Caco-2 (cell line): Measurements from ENCODE around the gene GALE. TPM values are rescaled to one million over a fixed set of nuclear protein-coding genes. Genes with fewer than 3 reads are reported as not detected.

ENCODE experiments used
- BruUV-seq: library from RNA; stranded (reverse); fragments of 400-500 nt; replicated peaks from 2 replicates; lab custom pipeline; 2021; lab: Mats Ljungman, UMichigan
- CTCF ChIA-PET: fragments of 300-600 bp; sonication (Branson Sonifier 250); formaldehyde crosslinking; loops from one replicate; lab custom pipeline; 2022; ENCODE audit warnings: antibody characterized with exemption; lab: Charles Lee
- POLR2A ChIA-PET: fragments of 300-600 bp; sonication (Branson Sonifier 250); formaldehyde crosslinking; loops from one replicate; lab custom pipeline; 2022; ENCODE audit warnings: antibody characterized with exemption; lab: Charles Lee
- DNase-seq, 2 experiments: peaks; one replicate each; pipeline versions ENCODE4 v3.0.0 to v3.0.0-alpha.2; 2020 to 2022
- H3K27me3 ChIP-seq: replicated peaks from 2 replicates; pipeline ENCODE4 v1.6.0; 2011; ENCODE audit warnings: low read length; ENCODE audit not compliant: control insufficient read depth, insufficient read depth
- H3K36me3 ChIP-seq: 2 replicates; pipeline ENCODE4 v1.5.1; 2011; ENCODE audit warnings: low read length; ENCODE audit not compliant: control insufficient read depth, insufficient read depth
- H3K4me1 ChIP-seq: fragments of 250-450 bp; sonication (Bioruptor Pico); 2 replicates; pipeline ENCODE4 v1.5.1; 2020; ENCODE audit warnings: mild to moderate bottlenecking
- H3K4me3 ChIP-seq: 2 replicates; pipeline ENCODE4 v1.5.1; 2011; ENCODE audit warnings: low read depth, mild to moderate bottlenecking, control low read depth, low read length
- H3K9me3 ChIP-seq: fragments of 250-450 bp; sonication (Bioruptor Pico); 2 replicates; pipeline ENCODE4 v1.5.1; 2020; ENCODE audit warnings: mild to moderate bottlenecking, moderate library complexity
- H3K27ac Mint-ChIP-seq: one replicate; pipeline ENCODE4 v1.8.0; 2022; ENCODE audit warnings: mixed read lengths; ENCODE audit not compliant: unreplicated experiment
- H3K27me3 Mint-ChIP-seq: one replicate; pipeline ENCODE4 v1.8.0; 2022; ENCODE audit warnings: mixed read lengths; ENCODE audit not compliant: insufficient read depth, unreplicated experiment
- H3K36me3 Mint-ChIP-seq: one replicate; pipeline ENCODE4 v1.8.0; 2022; ENCODE audit warnings: mild to moderate bottlenecking, mixed read lengths; ENCODE audit not compliant: insufficient read depth, unreplicated experiment
- H3K4me1 Mint-ChIP-seq: one replicate; pipeline ENCODE4 v1.8.0; 2022; ENCODE audit warnings: low read depth, mixed read lengths; ENCODE audit not compliant: unreplicated experiment
- H3K4me3 Mint-ChIP-seq: one replicate; pipeline ENCODE4 v1.8.0; 2022; ENCODE audit warnings: mild to moderate bottlenecking, moderate library complexity, mixed read lengths; ENCODE audit not compliant: unreplicated experiment
- H3K9me3 Mint-ChIP-seq: one replicate; pipeline ENCODE4 v1.8.0; 2022; ENCODE audit warnings: mixed read lengths; ENCODE audit not compliant: unreplicated experiment
- intact Hi-C: fragments of 100-400 bp; cut with micrococcal nuclease; formaldehyde crosslinking; loops from one replicate; pipeline ENCODE4 v1.10.0; 2022; ENCODE audit not compliant: unreplicated experiment
- total RNA-seq: library from RNA; stranded (reverse); gene quantifications from 2 replicates; pipeline ENCODE4 v1.2.3, GENCODE V29; 2022
- TF ChIP-seq, protein P1 (sequence below), 2 experiments: fragments of 200-600 bp in 1 of 2; IDR thresholded peaks; 1 replicate in 1 of 2; 2 replicates in 1 of 2; pipeline versions ENCODE4 v1.5.1 to v1.8.0; 2011 to 2022; ENCODE audit warnings: antibody characterized with exemption in 1 of 2, control low read depth in 1 of 2, inconsistent platforms in 1 of 2, low read depth in 1 of 2, low read length in 1 of 2, mild to moderate bottlenecking in 1 of 2, moderate library complexity in 1 of 2; ENCODE audit not compliant: insufficient read depth in 1 of 2, severe bottlenecking in 1 of 2, unreplicated experiment in 1 of 2

GALE gene
- total RNA-seq, 1 experiment from 2014 or later: 51.6 TPM

DNA sequence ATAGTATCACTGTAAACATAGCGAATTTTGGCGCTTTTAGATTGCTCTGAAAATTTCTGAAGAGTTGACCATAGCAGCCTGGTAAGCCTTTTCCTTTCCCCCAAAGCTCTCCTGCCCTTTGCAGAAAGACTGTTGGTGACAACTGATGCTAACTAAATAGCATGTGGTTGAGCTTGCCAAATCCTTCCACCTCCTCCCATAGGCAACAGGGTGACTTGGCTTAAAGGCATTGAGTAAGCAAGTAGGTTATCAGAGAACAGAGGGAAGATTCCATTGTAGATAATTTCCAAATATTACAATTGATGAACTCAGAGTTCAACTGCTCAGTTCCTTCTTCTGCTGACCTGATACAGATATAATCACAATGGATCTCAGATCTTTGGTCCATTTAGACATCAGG, 44.6 kb upstream of the GALE start:
- Mint-ChIP-seq H3K27ac (no peak overlapping the region), H3K4me1 (no peaks in the 10 kb centered on the region), H3K36me3 (peaks cover 9% of the 10 kb centered on the region), H3K4me3 (no peak overlapping the region), H3K27me3 (no peaks in the 10 kb centered on the region), H3K9me3 (no peaks in the 10 kb centered on the region)
- intact Hi-C loops: no loop called here
- no peaks in the 10 kb centered on the region; the same call in none of the 2 replicates for H3K36me3 ChIP-seq
- ChIA-PET CTCF (no interaction called here), POLR2A (interaction anchor here (0.6 kb wide), 1 partner anchor 147 kb away, joined by 3 read pairs; no protein-coding TSS in a partner anchor)
- no peaks in the 10 kb centered on the region for H3K4me1 ChIP-seq
- TSS peak; percentile 83 for BruUV-seq
- H3K27me3 ChIP-seq: no peaks in the 10 kb centered on the region
- H3K4me3 ChIP-seq: no peak overlapping the region
- no peaks in the 10 kb centered on the region for H3K9me3 ChIP-seq
- DNase-seq: no peak
- TF ChIP-seq, protein P1, sequence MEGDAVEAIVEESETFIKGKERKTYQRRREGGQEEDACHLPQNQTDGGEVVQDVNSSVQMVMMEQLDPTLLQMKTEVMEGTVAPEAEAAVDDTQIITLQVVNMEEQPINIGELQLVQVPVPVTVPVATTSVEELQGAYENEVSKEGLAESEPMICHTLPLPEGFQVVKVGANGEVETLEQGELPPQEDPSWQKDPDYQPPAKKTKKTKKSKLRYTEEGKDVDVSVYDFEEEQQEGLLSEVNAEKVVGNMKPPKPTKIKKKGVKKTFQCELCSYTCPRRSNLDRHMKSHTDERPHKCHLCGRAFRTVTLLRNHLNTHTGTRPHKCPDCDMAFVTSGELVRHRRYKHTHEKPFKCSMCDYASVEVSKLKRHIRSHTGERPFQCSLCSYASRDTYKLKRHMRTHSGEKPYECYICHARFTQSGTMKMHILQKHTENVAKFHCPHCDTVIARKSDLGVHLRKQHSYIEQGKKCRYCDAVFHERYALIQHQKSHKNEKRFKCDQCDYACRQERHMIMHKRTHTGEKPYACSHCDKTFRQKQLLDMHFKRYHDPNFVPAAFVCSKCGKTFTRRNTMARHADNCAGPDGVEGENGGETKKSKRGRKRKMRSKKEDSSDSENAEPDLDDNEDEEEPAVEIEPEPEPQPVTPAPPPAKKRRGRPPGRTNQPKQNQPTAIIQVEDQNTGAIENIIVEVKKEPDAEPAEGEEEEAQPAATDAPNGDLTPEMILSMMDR (IDR thresholded peaks at IDR 0.05; ENCODE audit: insufficient read depth in 1 of 2, low read depth in 1 of 2, low read length in 1 of 2, severe bottlenecking in 1 of 2, unreplicated experiment in 1 of 2): no peak

DNA sequence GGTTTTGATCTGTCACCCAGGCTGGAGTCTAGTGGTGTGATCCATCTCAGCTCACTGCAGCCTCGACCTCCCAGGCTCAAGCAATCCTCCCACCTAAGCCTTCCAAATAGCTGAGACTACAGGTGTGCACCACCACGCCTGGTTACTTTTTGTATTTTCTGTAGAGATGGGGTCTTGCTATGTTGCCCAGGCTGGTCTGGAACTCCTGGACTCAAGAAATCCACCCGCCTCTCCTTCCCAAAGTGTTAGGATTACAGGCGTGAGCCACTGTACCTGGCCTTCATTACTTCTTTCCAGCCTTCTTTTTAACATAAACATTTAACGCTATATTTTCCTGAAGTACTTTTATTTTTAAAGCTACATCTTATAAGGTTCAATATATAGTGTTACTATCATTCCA, 43.1 kb upstream of the GALE start:
- H3K4me1 Mint-ChIP-seq: no peaks in the 10 kb centered on the region
- H3K4me3 ChIP-seq: no peak overlapping the region
- no peaks in the 10 kb centered on the region for H3K4me1 ChIP-seq
- H3K27ac Mint-ChIP-seq: no peak overlapping the region
- intact Hi-C loops: no loop called here
- BruUV-seq: no TSS peak
- H3K27me3 Mint-ChIP-seq: no peaks in the 10 kb centered on the region
- DNase-seq: no peak
- peaks cover 9% of the 10 kb centered on the region for H3K36me3 Mint-ChIP-seq
- ChIA-PET POLR2A (no interaction called here), CTCF (no interaction called here)
- no peaks in the 10 kb centered on the region for H3K27me3 ChIP-seq
- no peaks in the 10 kb centered on the region for H3K9me3 ChIP-seq
- H3K36me3 ChIP-seq: no peaks in the 10 kb centered on the region; the same call in none of the 2 replicates
- H3K9me3 Mint-ChIP-seq: no peaks in the 10 kb centered on the region
- TF ChIP-seq, protein P1 (IDR thresholded peaks at IDR 0.05; ENCODE audit: insufficient read depth in 1 of 2, low read depth in 1 of 2, low read length in 1 of 2, severe bottlenecking in 1 of 2, unreplicated experiment in 1 of 2): no peak
- H3K4me3 Mint-ChIP-seq: no peak overlapping the region

DNA sequence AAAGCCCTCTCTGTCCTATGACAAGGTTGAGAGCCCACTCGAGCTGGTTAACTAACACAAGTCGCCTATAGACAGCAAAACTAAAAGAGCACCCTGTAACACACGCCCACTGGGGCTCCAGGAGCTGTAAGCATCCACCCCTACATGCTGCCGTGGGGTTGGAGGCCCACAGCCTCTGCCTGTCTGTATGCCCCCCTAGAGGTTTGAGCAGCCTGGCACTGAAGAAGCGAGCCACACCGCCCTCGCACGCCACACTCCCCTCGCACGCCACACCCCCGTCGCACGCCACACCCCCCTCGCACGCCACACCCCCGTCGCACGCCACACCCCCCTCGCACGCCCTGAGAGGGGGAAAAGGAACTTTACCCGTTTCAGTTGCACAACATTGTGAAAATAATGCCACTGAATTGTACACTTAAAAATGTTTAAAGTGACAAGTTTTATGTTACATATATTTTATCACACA, 37.9 kb upstream of the GALE start:
- POLR2A ChIA-PET: interaction anchor here (0.6 kb wide), 1 partner anchor 13 kb away, joined by 5 read pairs; no protein-coding TSS in a partner anchor
- TF ChIP-seq, protein P1 (IDR thresholded peaks at IDR 0.05; ENCODE audit: insufficient read depth in 1 of 2, low read depth in 1 of 2, low read length in 1 of 2, severe bottlenecking in 1 of 2, unreplicated experiment in 1 of 2): no peak
- peaks cover 7% of the 10 kb centered on the region for H3K4me1 Mint-ChIP-seq
- H3K27ac Mint-ChIP-seq: no peak overlapping the region
- Histone ChIP-seq H3K36me3 (no peaks in the 10 kb centered on the region), H3K27me3 (no peaks in the 10 kb centered on the region), H3K4me3 (peak overlapping the region; percentile 39), H3K4me1 (no peaks in the 10 kb centered on the region), H3K9me3 (no peaks in the 10 kb centered on the region)
- peak; percentile 65 to 71 for DNase-seq
- H3K4me3 Mint-ChIP-seq: peak overlapping the region; percentile 63
- intact Hi-C loops: no loop called here
- peaks cover 8% of the 10 kb centered on the region for H3K27me3 Mint-ChIP-seq
- CTCF ChIA-PET: interaction anchor here (0.5 kb wide), 1 partner anchor 13 kb away, joined by 3 read pairs; the partner anchor contains the start of gene HMGCL
- BruUV-seq: no TSS peak
- H3K9me3 Mint-ChIP-seq: no peaks in the 10 kb centered on the region
- peaks cover 6% of the 10 kb centered on the region for H3K36me3 Mint-ChIP-seq
